ENCODE data around the gene ITPR1.

ITPR1 gene

GRCh38 chr3:4687167-4687566 lies 194.0 kb downstream of the ITPR1 start:
- Mint-ChIP-seq H3K27ac (no peak overlapping the region), H3K36me3 (ENCODE audit: low read depth) (peaks cover 86% of the 10 kb centered on the region), H3K27me3 (no peaks in the 10 kb centered on the region), H3K4me3 (no peak overlapping the region), H3K9me3 (peaks cover 8% of the 10 kb centered on the region), H3K4me1 (ENCODE audit: low read depth) (no peaks in the 10 kb centered on the region)
- intact Hi-C loops (cut with micrococcal nuclease) = no loop called here

DNA sequence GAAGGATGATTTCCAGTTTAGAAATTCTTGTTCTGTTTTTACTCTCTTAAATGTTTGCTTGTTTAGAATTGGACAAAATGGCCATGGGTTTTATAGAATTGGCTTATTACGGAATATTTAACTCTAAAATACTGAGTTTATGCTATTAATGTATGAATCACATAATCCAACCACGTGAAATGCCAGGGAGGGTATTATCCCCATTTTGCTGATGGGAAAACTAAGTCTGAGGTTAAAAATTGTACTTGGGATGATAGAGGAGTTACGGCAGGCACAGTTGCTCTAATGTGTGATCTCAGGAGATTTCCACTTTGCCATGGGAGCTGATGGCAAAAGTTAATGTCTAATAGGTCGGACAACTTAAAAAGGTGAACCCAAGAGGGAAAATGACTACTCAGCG lies 194.4 kb downstream of the ITPR1 start:
- intact Hi-C loops (cut with micrococcal nuclease) = no loop called here
- H3K4me1 Mint-ChIP-seq (ENCODE audit: low read depth) = no peaks in the 10 kb centered on the region
- no peak overlapping the region for H3K27ac Mint-ChIP-seq
- no peak overlapping the region for H3K4me3 Mint-ChIP-seq
- peaks cover 89% of the 10 kb centered on the region for H3K36me3 Mint-ChIP-seq (ENCODE audit: low read depth)
- no peaks in the 10 kb centered on the region for H3K27me3 Mint-ChIP-seq
- peaks cover 8% of the 10 kb centered on the region for H3K9me3 Mint-ChIP-seq

GRCh38 chr3:4688411-4688810 lies 195.3 kb downstream of the ITPR1 start:
- Mint-ChIP-seq H3K4me1 (ENCODE audit: low read depth) (peaks cover under 1% of the 10 kb centered on the region), H3K36me3 (ENCODE audit: low read depth) (peaks cover 89% of the 10 kb centered on the region), H3K9me3 (peaks cover 8% of the 10 kb centered on the region), H3K27me3 (no peaks in the 10 kb centered on the region), H3K27ac (no peak overlapping the region), H3K4me3 (no peak overlapping the region)
- intact Hi-C loops (cut with micrococcal nuclease) = no loop called here

GRCh38 chr3:4689021-4689420 lies 195.9 kb downstream of the ITPR1 start:
- peaks cover 88% of the 10 kb centered on the region for H3K36me3 Mint-ChIP-seq (ENCODE audit: low read depth)

GRCh38 chr3:4690277-4690676 lies 197.1 kb downstream of the ITPR1 start:
- Mint-ChIP-seq H3K4me1 (ENCODE audit: low read depth) (peaks cover 10% of the 10 kb centered on the region), H3K9me3 (peaks cover 8% of the 10 kb centered on the region), H3K27me3 (no peaks in the 10 kb centered on the region), H3K27ac (no peak overlapping the region), H3K36me3 (ENCODE audit: low read depth) (peaks cover 80% of the 10 kb centered on the region), H3K4me3 (no peak overlapping the region)
- intact Hi-C loops (cut with micrococcal nuclease) = no loop called here

More at GRCh38 chr3:4689021-4689420, 195.9 kb downstream of the ITPR1 start:
- no peak overlapping the region for H3K4me3 Mint-ChIP-seq
- H3K4me1 Mint-ChIP-seq (ENCODE audit: low read depth) = peaks cover 6% of the 10 kb centered on the region
- intact Hi-C loops (cut with micrococcal nuclease) = no loop called here
- H3K9me3 Mint-ChIP-seq = peaks cover 8% of the 10 kb centered on the region
- H3K27ac Mint-ChIP-seq = no peak overlapping the region
- no peaks in the 10 kb centered on the region for H3K27me3 Mint-ChIP-seq

GRCh38 chr3:4693620-4694019 lies 200.5 kb downstream of the ITPR1 start:
- Mint-ChIP-seq H3K4me3 (no peak overlapping the region), H3K36me3 (ENCODE audit: low read depth) (peaks cover 64% of the 10 kb centered on the region), H3K27me3 (no peaks in the 10 kb centered on the region), H3K9me3 (peaks cover 8% of the 10 kb centered on the region), H3K4me1 (ENCODE audit: low read depth) (peaks cover 15% of the 10 kb centered on the region), H3K27ac (no peak overlapping the region)
- intact Hi-C loops (cut with micrococcal nuclease) = no loop called here

- H3K36me3 Mint-ChIP-seq (ENCODE audit: low read depth) = peaks cover 66% of the 10 kb centered on the region
- H3K27ac Mint-ChIP-seq = no peak overlapping the region
- intact Hi-C loops (cut with micrococcal nuclease) = no loop called here
- peaks cover 15% of the 10 kb centered on the region for H3K4me1 Mint-ChIP-seq (ENCODE audit: low read depth)
- no peak overlapping the region for H3K4me3 Mint-ChIP-seq
- H3K27me3 Mint-ChIP-seq = no peaks in the 10 kb centered on the region
- H3K9me3 Mint-ChIP-seq = no peaks in the 10 kb centered on the region
Observed at GRCh38 chr3:4695846-4696245, 202.7 kb downstream of the ITPR1 start.

- Mint-ChIP-seq H3K27ac (no peak overlapping the region), H3K27me3 (no peaks in the 10 kb centered on the region), H3K9me3 (no peaks in the 10 kb centered on the region), H3K4me1 (ENCODE audit: low read depth) (peaks cover 15% of the 10 kb centered on the region), H3K4me3 (no peak overlapping the region), H3K36me3 (ENCODE audit: low read depth) (peaks cover 63% of the 10 kb centered on the region)
- intact Hi-C loops (cut with micrococcal nuclease) = no loop called here
Observed at GRCh38 chr3:4696266-4696665, 203.1 kb downstream of the ITPR1 start.

- intact Hi-C loops (cut with micrococcal nuclease) = no loop called here
- Mint-ChIP-seq H3K36me3 (ENCODE audit: low read depth) (peaks cover 69% of the 10 kb centered on the region), H3K4me3 (no peak overlapping the region), H3K27ac (no peak overlapping the region), H3K4me1 (ENCODE audit: low read depth) (peaks cover 15% of the 10 kb centered on the region), H3K27me3 (no peaks in the 10 kb centered on the region), H3K9me3 (no peaks in the 10 kb centered on the region)
Observed at GRCh38 chr3:4698125-4698821, 205.1 kb downstream of the ITPR1 start.

- intact Hi-C loops (cut with micrococcal nuclease) = no loop called here
- Mint-ChIP-seq H3K4me1 (ENCODE audit: low read depth) (no peaks in the 10 kb centered on the region), H3K4me3 (no peak overlapping the region), H3K9me3 (no peaks in the 10 kb centered on the region), H3K27ac (no peak overlapping the region), H3K36me3 (ENCODE audit: low read depth) (peaks cover 81% of the 10 kb centered on the region), H3K27me3 (no peaks in the 10 kb centered on the region)
Observed at GRCh38 chr3:4703054-4703480, 209.9 kb downstream of the ITPR1 start.

GRCh38 chr3:4704552-4704951 lies 211.4 kb downstream of the ITPR1 start:
- intact Hi-C loops (cut with micrococcal nuclease) = no loop called here
- Mint-ChIP-seq H3K4me3 (no peak overlapping the region), H3K36me3 (ENCODE audit: low read depth) (peaks cover 74% of the 10 kb centered on the region), H3K27me3 (no peaks in the 10 kb centered on the region), H3K4me1 (ENCODE audit: low read depth) (no peaks in the 10 kb centered on the region), H3K27ac (no peak overlapping the region), H3K9me3 (no peaks in the 10 kb centered on the region)

- intact Hi-C loops (cut with micrococcal nuclease) = no loop called here
- Mint-ChIP-seq H3K36me3 (ENCODE audit: low read depth) (peaks cover 63% of the 10 kb centered on the region), H3K27me3 (no peaks in the 10 kb centered on the region), H3K4me1 (ENCODE audit: low read depth) (peaks cover 9% of the 10 kb centered on the region), H3K27ac (no peak overlapping the region), H3K9me3 (no peaks in the 10 kb centered on the region), H3K4me3 (no peak overlapping the region)
Observed at GRCh38 chr3:4707324-4707723, 214.2 kb downstream of the ITPR1 start.

DNA sequence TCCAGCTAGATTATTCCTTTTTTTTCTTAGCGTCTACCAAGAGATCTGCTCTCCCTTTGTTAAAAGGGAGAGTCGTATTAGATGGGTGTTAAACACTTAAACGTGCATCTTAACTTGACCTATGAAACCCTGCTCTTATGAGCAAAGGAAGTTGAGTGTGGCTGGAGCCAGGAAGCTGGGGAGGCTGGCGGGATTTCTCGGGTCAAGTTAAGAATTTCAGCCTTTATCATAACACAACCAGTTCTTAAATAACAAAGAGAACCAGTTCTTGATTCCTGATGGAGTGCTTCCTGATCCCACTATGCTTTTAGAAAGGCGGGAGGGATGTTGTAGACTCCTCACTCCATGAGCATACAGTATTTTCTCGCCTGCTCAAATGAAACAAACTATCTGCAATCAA lies 215.1 kb downstream of the ITPR1 start:
- H3K36me3 Mint-ChIP-seq (ENCODE audit: low read depth) = peaks cover 54% of the 10 kb centered on the region
- no peaks in the 10 kb centered on the region for H3K9me3 Mint-ChIP-seq
- no peak overlapping the region for H3K27ac Mint-ChIP-seq
- no peaks in the 10 kb centered on the region for H3K27me3 Mint-ChIP-seq
- intact Hi-C loops (cut with micrococcal nuclease) = no loop called here
- no peak overlapping the region for H3K4me3 Mint-ChIP-seq
- peaks cover 9% of the 10 kb centered on the region for H3K4me1 Mint-ChIP-seq (ENCODE audit: low read depth)

GRCh38 chr3:4709341-4709740 lies 216.2 kb downstream of the ITPR1 start:
- Mint-ChIP-seq H3K36me3 (ENCODE audit: low read depth) (peaks cover 46% of the 10 kb centered on the region), H3K27me3 (no peaks in the 10 kb centered on the region), H3K27ac (no peak overlapping the region), H3K9me3 (no peaks in the 10 kb centered on the region), H3K4me1 (ENCODE audit: low read depth) (peaks cover 9% of the 10 kb centered on the region), H3K4me3 (no peak overlapping the region)
- intact Hi-C loops (cut with micrococcal nuclease) = no loop called here

- intact Hi-C loops (cut with micrococcal nuclease) = loop anchor here (2.0 kb wide), 1 partner anchor 349 kb away; no protein-coding TSS in a partner anchor
- no peaks in the 10 kb centered on the region for H3K27me3 Mint-ChIP-seq
- H3K36me3 Mint-ChIP-seq (ENCODE audit: low read depth) = peaks cover 43% of the 10 kb centered on the region
- no peak overlapping the region for H3K27ac Mint-ChIP-seq
- H3K9me3 Mint-ChIP-seq = no peaks in the 10 kb centered on the region
- H3K4me3 Mint-ChIP-seq = no peak overlapping the region
- peaks cover 9% of the 10 kb centered on the region for H3K4me1 Mint-ChIP-seq (ENCODE audit: low read depth)
Observed at GRCh38 chr3:4710191-4710590, 217.0 kb downstream of the ITPR1 start.

Data from dendritic cell treated with granulocyte-macrophage colony-stimulating factor and Interleukin-4, amounts not matched to agents 40 ng/mL and 50 ng/mL, for 4 days (primary cell).